ENCODE data around the gene HLA-A.

- no peak for TF ChIP-seq CTCF (IDR thresholded peaks at IDR 0.05; ENCODE audit: low read length)
- no peak for TF ChIP-seq EZH2 (optimal IDR thresholded peaks at IDR 0.05; ENCODE audit: low read depth, low read length)
These were observed 43.1 kb upstream of the HLA-A start for GRCh38 chr6:29899281-29899680.

All from MM.1S (cell line).